Transverse colon (tissue), 4 donors: ENCODE data around the gene MED15. TPM values are rescaled to one million over a fixed set of nuclear protein-coding genes. Genes with fewer than 3 reads are reported as not detected.

ENCODE experiments used
- DNase-seq: peaks from one replicate; pipeline ENCODE4 v3.0.0-alpha.2; 2019
- H3K27ac ChIP-seq, 4 donors: fragments of 200-600 bp; sonication (generic); 2 replicates each; pipeline ENCODE4 v1.5.1; 2016 to 2018; ENCODE audit warnings: inconsistent platforms in 4 of 4
- H3K27me3 ChIP-seq: fragments of 200-600 bp; sonication (generic); 2 replicates; pipeline ENCODE4 v1.5.1; 2017; ENCODE audit warnings: inconsistent platforms
- H3K36me3 ChIP-seq, 4 donors: fragments of 200-600 bp; sonication (generic); 2 replicates each; pipeline ENCODE4 v1.5.1; 2017 to 2019; ENCODE audit warnings: inconsistent platforms in 4 of 4
- H3K4me1 ChIP-seq, 4 donors: fragments of 200-600 bp; sonication (generic); 2 replicates each; pipeline ENCODE4 v1.5.1; 2017 to 2020; ENCODE audit warnings: inconsistent platforms in 4 of 4
- H3K4me3 ChIP-seq, 4 donors: fragments of 200-600 bp; sonication (generic); 1 replicate in 1 of 4; 2 replicates in 3 of 4; pipeline versions ENCODE4 v1.5.1 to v1.6.1; 2017 to 2019; ENCODE audit warnings: inconsistent platforms in 4 of 4
- H3K9me3 ChIP-seq, 2 donors: fragments of 200-600 bp; sonication (generic); 2 replicates each; pipeline ENCODE4 v1.5.1; 2017 to 2019; ENCODE audit warnings: inconsistent platforms in 2 of 2
- EP300 ChIP-seq: sonication (generic); formaldehyde crosslinking; IDR thresholded peaks from one replicate; pipeline ENCODE4 v1.6.1; 2017; ENCODE audit warnings: antibody characterized with exemption, low read depth
- POLR2A ChIP-seq: fragments of 450-650 bp; IDR thresholded peaks from one replicate; pipeline ENCODE4 v1.6.1; 2016; ENCODE audit warnings: antibody characterized with exemption, mild to moderate bottlenecking, moderate library complexity
- POLR2AphosphoS5 ChIP-seq, 3 donors: sonication (generic); formaldehyde crosslinking; IDR thresholded peaks; one replicate each; pipeline ENCODE4 v1.6.1; 2016; ENCODE audit warnings: antibody characterized with exemption in 3 of 3
- WGBS, 2 donors: methylation state at CpG; one replicate each; pipeline ENCODE4 v1.1.5; 2018; ENCODE audit warnings: low coverage in 1 of 2; 5-methylcytosine and 5-hydroxymethylcytosine counted together
- in situ Hi-C, 4 donors: fragments of 200-750 bp; cut with MboI; loops; one replicate each; pipeline versions ENCODE4 v1.15.0 to v1.15.1; 2017; ENCODE audit warnings: low sequenced_read_pairs in 3 of 4, low pct_ligation_motif_present in 1 of 4, low pct_unique_long_range_greater_than_20kb in 1 of 4
- intact Hi-C: fragments of 100-400 bp; cut with DNase I; formaldehyde crosslinking; loops from one replicate; pipeline ENCODE4 v1.15.1; 2023; ENCODE audit warnings: low total_unique reads
- total RNA-seq, 4 donors: library from RNA; depleted of rRNA; stranded (reverse); fragments of >200 nt; gene quantifications; one replicate each; pipeline ENCODE4 v1.1.0, GENCODE V29; 2016
- TF ChIP-seq, protein P1 (sequence below), 5 experiments: fragments of 200-600 bp in 3 of 5; fragments of 450-650 bp in 2 of 5; sonication (generic) in 3 of 5; IDR thresholded peaks; 1 replicate in 2 of 5; 2 replicates in 3 of 5; pipeline ENCODE4 v1.5.1; 2016 to 2017; ENCODE audit warnings: antibody characterized with exemption in 5 of 5, inconsistent platforms in 3 of 5, mild to moderate bottlenecking in 2 of 5, moderate library complexity in 1 of 5

The MED15 gene
- total RNA-seq, 4 donors from 2014 or later: 70.3 to 211 (median 116) TPM

DNA sequence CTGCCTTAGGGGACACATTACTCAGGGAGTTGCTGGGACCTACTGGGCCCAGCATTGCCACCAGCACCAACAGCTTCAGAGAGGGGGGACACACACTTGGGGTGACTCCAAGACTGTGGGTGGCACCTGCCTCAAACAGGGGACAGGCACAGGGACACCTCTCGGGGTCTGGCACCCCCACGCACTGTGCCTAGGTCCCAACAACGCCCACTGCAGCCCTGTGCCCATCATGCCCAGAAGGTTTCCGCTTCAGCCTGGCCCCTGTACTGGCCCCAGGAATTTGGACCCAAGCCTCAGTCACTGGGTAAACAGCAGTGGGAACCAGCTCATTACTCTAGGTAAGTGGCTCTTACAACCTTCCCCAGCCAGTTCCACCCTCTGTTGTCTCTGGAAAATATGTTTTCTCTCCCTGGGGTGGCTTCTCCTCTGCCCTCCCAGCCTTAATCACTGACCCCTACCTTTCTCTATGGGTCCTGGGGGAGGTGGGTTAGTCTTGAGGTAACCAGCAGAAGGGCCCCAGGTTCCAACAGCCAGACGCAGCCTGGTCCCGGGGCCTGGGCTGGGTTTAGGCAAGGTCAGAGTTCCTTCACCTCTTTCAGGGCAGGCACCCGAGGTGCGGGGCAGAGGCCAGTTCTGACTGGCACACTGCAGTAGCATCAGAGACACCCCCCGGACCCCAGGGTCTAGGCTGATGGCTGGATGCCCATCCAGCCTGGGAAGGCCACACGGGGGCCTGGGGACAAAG, 123.6 kb downstream of the MED15 start:
- H3K4me3 ChIP-seq: no peak overlapping the region
- DNase-seq: no peak
- H3K4me1 ChIP-seq: no peaks in the 10 kb centered on the region
- no peaks in the 10 kb centered on the region for H3K9me3 ChIP-seq
- TF ChIP-seq EP300 (no peak), POLR2A (no peak), POLR2AphosphoS5 (IDR thresholded peaks at IDR 0.05) (no peak)
- TF ChIP-seq, protein P1, sequence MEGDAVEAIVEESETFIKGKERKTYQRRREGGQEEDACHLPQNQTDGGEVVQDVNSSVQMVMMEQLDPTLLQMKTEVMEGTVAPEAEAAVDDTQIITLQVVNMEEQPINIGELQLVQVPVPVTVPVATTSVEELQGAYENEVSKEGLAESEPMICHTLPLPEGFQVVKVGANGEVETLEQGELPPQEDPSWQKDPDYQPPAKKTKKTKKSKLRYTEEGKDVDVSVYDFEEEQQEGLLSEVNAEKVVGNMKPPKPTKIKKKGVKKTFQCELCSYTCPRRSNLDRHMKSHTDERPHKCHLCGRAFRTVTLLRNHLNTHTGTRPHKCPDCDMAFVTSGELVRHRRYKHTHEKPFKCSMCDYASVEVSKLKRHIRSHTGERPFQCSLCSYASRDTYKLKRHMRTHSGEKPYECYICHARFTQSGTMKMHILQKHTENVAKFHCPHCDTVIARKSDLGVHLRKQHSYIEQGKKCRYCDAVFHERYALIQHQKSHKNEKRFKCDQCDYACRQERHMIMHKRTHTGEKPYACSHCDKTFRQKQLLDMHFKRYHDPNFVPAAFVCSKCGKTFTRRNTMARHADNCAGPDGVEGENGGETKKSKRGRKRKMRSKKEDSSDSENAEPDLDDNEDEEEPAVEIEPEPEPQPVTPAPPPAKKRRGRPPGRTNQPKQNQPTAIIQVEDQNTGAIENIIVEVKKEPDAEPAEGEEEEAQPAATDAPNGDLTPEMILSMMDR (IDR thresholded peaks at IDR 0.05): no peak
- no peaks in the 10 kb centered on the region for H3K27me3 ChIP-seq
- in situ Hi-C loops: loop anchor here in 1 of 4 donors (25.0 kb wide), 1 partner anchor 469 kb away; the partner anchor contains the start of gene CCDC188
- intact Hi-C loops: no loop called here
- H3K36me3 ChIP-seq: no peaks in the 10 kb centered on the region
- no peak overlapping the region for H3K27ac ChIP-seq
- WGBS, 2 donors: 92% methylated on average over 9 of the region's 10 CpGs; no CpG with 5 or more reads in 1 of the 2 donors

DNA sequence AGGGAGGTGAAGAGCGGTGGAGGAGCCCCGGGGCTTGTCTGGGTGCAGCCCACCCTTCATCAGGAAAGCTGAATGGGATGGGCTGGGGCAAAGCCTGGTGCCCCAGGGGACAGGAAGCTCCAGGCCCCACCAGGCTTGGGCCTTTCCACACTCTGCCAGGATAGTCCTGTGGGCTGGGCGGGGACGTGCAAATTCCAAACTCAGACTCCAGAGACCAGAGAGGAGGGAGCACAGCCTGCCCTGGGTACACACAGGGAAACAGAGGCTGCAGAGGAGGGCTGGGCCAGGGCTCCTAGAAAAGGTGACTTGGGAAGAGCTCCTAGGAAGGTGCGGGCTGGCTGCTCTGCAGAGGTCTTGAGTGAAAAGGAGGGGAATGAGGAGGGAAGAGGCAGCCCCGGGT, 124.7 kb downstream of the MED15 start:
- no peaks in the 10 kb centered on the region for H3K27me3 ChIP-seq
- DNase-seq: no peak
- no peak overlapping the region for H3K4me3 ChIP-seq
- 80% methylated on average over 6 of the region's 6 CpGs; no CpG with 5 or more reads in 1 of the 2 donors for WGBS, 2 donors
- no peaks in the 10 kb centered on the region for H3K36me3 ChIP-seq
- H3K9me3 ChIP-seq: no peaks in the 10 kb centered on the region
- intact Hi-C loops (no loop called here), in situ Hi-C loops (loop anchor here in 1 of 4 donors (25.0 kb wide), 1 partner anchor 470 kb away; the partner anchor contains the start of gene CCDC188)
- H3K27ac ChIP-seq: no peak overlapping the region
- TF ChIP-seq EP300 (no peak), POLR2A (no peak), POLR2AphosphoS5 (IDR thresholded peaks at IDR 0.05) (no peak)
- TF ChIP-seq, protein P1 (IDR thresholded peaks at IDR 0.05): no peak
- no peaks in the 10 kb centered on the region for H3K4me1 ChIP-seq

- WGBS, 2 donors: 65% methylated on average over 4 of the region's 4 CpGs; no CpG with 5 or more reads in 1 of the 2 donors
- Histone ChIP-seq H3K27ac (no peak overlapping the region), H3K9me3 (no peaks in the 10 kb centered on the region), H3K4me3 (no peak overlapping the region), H3K36me3 (no peaks in the 10 kb centered on the region), H3K4me1 (no peaks in the 10 kb centered on the region), H3K27me3 (no peaks in the 10 kb centered on the region)
- TF ChIP-seq EP300 (no peak), POLR2A (no peak), POLR2AphosphoS5 (IDR thresholded peaks at IDR 0.05) (no peak)
- TF ChIP-seq, protein P1 (IDR thresholded peaks at IDR 0.05): no peak
- intact Hi-C loops: no loop called here
- in situ Hi-C loops: loop anchor here in 1 of 4 donors (25.0 kb wide), 1 partner anchor 470 kb away; the partner anchor contains the start of gene CCDC188
- no peak for DNase-seq
Observed at GRCh38 chr22:20632518-20632917, 125.1 kb downstream of the MED15 start.

DNA sequence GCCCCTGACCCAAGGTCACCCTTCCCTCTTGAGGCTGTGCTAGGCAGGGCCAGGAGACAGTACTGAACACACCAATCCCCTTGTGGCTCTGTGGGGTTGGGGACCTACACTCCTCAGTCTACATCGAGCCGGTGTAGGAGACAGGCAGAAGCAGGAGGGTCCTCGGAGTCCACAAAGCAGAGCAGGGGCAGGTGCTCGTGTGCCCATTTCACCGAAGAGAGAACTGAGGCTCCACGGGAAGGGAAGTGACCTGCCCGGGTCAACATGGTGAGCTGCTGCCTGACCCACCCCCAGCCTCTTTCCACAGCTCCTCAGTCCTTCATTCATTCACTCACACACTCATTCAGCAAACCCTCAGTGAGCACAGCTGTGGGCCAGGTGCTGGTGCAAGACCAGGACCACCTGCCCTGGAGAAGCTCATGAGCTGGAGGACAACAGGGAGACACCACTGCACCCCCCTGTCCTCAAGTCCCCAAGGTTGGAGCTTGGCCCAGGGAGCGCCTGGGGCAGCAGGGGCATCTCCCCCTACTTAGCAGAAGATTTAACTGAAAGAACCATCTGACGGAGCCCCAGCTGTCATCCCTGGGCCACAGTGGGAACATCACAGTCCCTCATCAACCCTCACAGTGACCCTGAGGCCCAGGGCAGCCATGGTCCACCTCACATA, 127.3 kb downstream of the MED15 start:
- no peaks in the 10 kb centered on the region for H3K9me3 ChIP-seq

More for the DNA sequence above, 127.3 kb downstream of the MED15 start:
- TF ChIP-seq EP300: no peak
- no peak for TF ChIP-seq POLR2AphosphoS5 (IDR thresholded peaks at IDR 0.05)
- TF ChIP-seq POLR2A: no peak
- TF ChIP-seq, protein P1 (IDR thresholded peaks at IDR 0.05): no peak
- no peaks in the 10 kb centered on the region for H3K4me1 ChIP-seq
- in situ Hi-C loops: loop anchor here in 1 of 4 donors (25.0 kb wide), 1 partner anchor 472 kb away; the partner anchor contains the start of gene CCDC188
- no peak overlapping the region for H3K27ac ChIP-seq
- 87% methylated on average over 8 of the region's 9 CpGs; no CpG with 5 or more reads in 1 of the 2 donors for WGBS, 2 donors
- no peaks in the 10 kb centered on the region for H3K27me3 ChIP-seq
- no peak for DNase-seq
- H3K4me3 ChIP-seq: no peak overlapping the region
- no peaks in the 10 kb centered on the region for H3K36me3 ChIP-seq
- intact Hi-C loops: no loop called here
